ENCODE data around the gene SAFB. TPM values are rescaled to one million over a fixed set of nuclear protein-coding genes. Genes with fewer than 3 reads are reported as not detected.

Gene SAFB
- total and polyA plus RNA-seq, 2 of the 13 experiments (the other 11 are each of a cell fraction or from before 2014, with no cell fraction given), result 21.0 to 28.4 TPM

DNA sequence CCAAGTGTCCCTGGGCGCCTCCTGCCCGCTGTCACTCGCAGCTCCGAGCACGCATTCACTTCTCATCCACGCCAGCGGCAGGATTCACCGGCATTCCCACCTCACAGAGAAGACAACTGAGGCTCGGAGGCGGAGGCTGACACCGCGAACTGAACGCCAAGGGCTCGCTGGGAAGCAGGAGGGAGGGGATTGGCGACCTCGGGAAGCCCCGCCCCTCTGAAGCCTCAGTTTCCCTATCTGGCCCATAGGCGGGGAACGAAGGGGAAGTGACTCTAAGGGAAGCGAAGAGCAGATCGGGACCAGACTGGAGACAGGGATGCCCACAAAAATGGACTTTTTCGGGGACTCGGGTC lies 57.2 kb downstream of the SAFB start (continued):
- TF ChIP-seq, protein P1, sequence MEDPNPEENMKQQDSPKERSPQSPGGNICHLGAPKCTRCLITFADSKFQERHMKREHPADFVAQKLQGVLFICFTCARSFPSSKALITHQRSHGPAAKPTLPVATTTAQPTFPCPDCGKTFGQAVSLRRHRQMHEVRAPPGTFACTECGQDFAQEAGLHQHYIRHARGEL (CRISPR knock-in tag; IDR thresholded peaks at IDR 0.05), result 0 out of 2 replicates have a peak, but pooled peaks have one; percentile 46
- no peak for TF ChIP-seq LCORL (IDR thresholded peaks at IDR 0.05)
- peak; percentile 53; the same call in 1 of the 2 replicates for TF ChIP-seq LCORL (CRISPR knock-in tag; IDR thresholded peaks at IDR 0.05)
- TF ChIP-seq, protein P2, sequence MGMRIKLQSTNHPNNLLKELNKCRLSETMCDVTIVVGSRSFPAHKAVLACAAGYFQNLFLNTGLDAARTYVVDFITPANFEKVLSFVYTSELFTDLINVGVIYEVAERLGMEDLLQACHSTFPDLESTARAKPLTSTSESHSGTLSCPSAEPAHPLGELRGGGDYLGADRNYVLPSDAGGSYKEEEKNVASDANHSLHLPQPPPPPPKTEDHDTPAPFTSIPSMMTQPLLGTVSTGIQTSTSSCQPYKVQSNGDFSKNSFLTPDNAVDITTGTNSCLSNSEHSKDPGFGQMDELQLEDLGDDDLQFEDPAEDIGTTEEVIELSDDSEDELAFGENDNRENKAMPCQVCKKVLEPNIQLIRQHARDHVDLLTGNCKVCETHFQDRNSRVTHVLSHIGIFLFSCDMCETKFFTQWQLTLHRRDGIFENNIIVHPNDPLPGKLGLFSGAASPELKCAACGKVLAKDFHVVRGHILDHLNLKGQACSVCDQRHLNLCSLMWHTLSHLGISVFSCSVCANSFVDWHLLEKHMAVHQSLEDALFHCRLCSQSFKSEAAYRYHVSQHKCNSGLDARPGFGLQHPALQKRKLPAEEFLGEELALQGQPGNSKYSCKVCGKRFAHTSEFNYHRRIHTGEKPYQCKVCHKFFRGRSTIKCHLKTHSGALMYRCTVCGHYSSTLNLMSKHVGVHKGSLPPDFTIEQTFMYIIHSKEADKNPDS (CRISPR knock-in tag; IDR thresholded peaks at IDR 0.05), result 0 out of 2 replicates have a peak, but pooled peaks have one; percentile 33
- TF ChIP-seq NRL (CRISPR knock-in tag; IDR thresholded peaks at IDR 0.05; ENCODE audit: borderline replicate concordance), result peak; percentile 21; the same call in 1 of the 2 replicates
- peak; percentile 63; the same call in 1 of the 2 replicates for TF ChIP-seq SMAD1 (CRISPR knock-in tag; IDR thresholded peaks at IDR 0.05; ENCODE audit: borderline replicate concordance, low read depth)
- TF ChIP-seq, protein P3, sequence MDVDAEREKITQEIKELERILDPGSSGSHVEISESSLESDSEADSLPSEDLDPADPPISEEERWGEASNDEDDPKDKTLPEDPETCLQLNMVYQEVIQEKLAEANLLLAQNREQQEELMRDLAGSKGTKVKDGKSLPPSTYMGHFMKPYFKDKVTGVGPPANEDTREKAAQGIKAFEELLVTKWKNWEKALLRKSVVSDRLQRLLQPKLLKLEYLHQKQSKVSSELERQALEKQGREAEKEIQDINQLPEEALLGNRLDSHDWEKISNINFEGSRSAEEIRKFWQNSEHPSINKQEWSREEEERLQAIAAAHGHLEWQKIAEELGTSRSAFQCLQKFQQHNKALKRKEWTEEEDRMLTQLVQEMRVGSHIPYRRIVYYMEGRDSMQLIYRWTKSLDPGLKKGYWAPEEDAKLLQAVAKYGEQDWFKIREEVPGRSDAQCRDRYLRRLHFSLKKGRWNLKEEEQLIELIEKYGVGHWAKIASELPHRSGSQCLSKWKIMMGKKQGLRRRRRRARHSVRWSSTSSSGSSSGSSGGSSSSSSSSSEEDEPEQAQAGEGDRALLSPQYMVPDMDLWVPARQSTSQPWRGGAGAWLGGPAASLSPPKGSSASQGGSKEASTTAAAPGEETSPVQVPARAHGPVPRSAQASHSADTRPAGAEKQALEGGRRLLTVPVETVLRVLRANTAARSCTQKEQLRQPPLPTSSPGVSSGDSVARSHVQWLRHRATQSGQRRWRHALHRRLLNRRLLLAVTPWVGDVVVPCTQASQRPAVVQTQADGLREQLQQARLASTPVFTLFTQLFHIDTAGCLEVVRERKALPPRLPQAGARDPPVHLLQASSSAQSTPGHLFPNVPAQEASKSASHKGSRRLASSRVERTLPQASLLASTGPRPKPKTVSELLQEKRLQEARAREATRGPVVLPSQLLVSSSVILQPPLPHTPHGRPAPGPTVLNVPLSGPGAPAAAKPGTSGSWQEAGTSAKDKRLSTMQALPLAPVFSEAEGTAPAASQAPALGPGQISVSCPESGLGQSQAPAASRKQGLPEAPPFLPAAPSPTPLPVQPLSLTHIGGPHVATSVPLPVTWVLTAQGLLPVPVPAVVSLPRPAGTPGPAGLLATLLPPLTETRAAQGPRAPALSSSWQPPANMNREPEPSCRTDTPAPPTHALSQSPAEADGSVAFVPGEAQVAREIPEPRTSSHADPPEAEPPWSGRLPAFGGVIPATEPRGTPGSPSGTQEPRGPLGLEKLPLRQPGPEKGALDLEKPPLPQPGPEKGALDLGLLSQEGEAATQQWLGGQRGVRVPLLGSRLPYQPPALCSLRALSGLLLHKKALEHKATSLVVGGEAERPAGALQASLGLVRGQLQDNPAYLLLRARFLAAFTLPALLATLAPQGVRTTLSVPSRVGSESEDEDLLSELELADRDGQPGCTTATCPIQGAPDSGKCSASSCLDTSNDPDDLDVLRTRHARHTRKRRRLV (CRISPR knock-in tag; IDR thresholded peaks at IDR 0.05), result peak; percentile 85; the same call in 1 of the 2 replicates
- no peak for TF ChIP-seq ZNF556 (CRISPR knock-in tag; IDR thresholded peaks at IDR 0.05; ENCODE audit: borderline replicate concordance)
- TF ChIP-seq ZMYM4 (CRISPR knock-in tag; IDR thresholded peaks at IDR 0.05), result peak; percentile 66; the same call in 1 of the 2 replicates
- TF ChIP-seq ADNP (CRISPR knock-in tag; IDR thresholded peaks at IDR 0.05), result no peak
- TF ChIP-seq ZBTB21 (CRISPR knock-in tag; IDR thresholded peaks at IDR 0.05), result peak; percentile 32; the same call in 1 of the 2 replicates
- TF ChIP-seq, protein P4, sequence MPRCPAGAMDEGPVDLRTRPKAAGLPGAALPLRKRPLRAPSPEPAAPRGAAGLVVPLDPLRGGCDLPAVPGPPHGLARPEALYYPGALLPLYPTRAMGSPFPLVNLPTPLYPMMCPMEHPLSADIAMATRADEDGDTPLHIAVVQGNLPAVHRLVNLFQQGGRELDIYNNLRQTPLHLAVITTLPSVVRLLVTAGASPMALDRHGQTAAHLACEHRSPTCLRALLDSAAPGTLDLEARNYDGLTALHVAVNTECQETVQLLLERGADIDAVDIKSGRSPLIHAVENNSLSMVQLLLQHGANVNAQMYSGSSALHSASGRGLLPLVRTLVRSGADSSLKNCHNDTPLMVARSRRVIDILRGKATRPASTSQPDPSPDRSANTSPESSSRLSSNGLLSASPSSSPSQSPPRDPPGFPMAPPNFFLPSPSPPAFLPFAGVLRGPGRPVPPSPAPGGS (CRISPR knock-in tag; IDR thresholded peaks at IDR 0.05), result peak; percentile 70; the same call in 1 of the 2 replicates
- TF ChIP-seq KDM5B (CRISPR knock-in tag; IDR thresholded peaks at IDR 0.05; ENCODE audit: borderline replicate concordance), result peak; percentile 64; the same call in 1 of the 2 replicates
- TF ChIP-seq, protein P5, sequence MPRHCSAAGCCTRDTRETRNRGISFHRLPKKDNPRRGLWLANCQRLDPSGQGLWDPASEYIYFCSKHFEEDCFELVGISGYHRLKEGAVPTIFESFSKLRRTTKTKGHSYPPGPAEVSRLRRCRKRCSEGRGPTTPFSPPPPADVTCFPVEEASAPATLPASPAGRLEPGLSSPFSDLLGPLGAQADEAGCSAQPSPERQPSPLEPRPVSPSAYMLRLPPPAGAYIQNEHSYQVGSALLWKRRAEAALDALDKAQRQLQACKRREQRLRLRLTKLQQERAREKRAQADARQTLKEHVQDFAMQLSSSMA (CRISPR knock-in tag; IDR thresholded peaks at IDR 0.05), result no peak
- TF ChIP-seq, protein P6, sequence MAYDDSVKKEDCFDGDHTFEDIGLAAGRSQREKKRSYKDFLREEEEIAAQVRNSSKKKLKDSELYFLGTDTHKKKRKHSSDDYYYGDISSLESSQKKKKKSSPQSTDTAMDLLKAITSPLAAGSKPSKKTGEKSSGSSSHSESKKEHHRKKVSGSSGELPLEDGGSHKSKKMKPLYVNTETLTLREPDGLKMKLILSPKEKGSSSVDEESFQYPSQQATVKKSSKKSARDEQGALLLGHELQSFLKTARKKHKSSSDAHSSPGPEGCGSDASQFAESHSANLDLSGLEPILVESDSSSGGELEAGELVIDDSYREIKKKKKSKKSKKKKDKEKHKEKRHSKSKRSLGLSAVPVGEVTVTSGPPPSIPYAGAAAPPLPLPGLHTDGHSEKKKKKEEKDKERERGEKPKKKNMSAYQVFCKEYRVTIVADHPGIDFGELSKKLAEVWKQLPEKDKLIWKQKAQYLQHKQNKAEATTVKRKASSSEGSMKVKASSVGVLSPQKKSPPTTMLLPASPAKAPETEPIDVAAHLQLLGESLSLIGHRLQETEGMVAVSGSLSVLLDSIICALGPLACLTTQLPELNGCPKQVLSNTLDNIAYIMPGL (CRISPR knock-in tag; IDR thresholded peaks at IDR 0.05; ENCODE audit: borderline replicate concordance in 1 of 2, low read depth in 1 of 2), result peak in 1 of 2 experiments; percentile 77; a peak in 1 of 4 replicates
- no peak for TF ChIP-seq KLF13 (CRISPR knock-in tag; IDR thresholded peaks at IDR 0.05)
- no peak for TF ChIP-seq ZNF17 (CRISPR knock-in tag; IDR thresholded peaks at IDR 0.05)
- no peak for TF ChIP-seq SYNCRIP (IDR thresholded peaks at IDR 0.05; ENCODE audit: insufficient read depth, low read depth, low read length)
